Fibroblast of skin of left biceps (primary cell): Measurements from ENCODE around the gene MSANTD2.
"Not testable (repeated sequence)": the region's sequence is repeated elsewhere in the genome, so short reads cannot be mapped to it uniquely, and the experiment has no call there.

ENCODE experiments used
- DNase-seq, 2 experiments: peaks; one replicate each; pipeline ENCODE4 v3.0.0-alpha.2; 2013; ENCODE audit warnings: low read depth in 2 of 2

Gene MSANTD2

GRCh38 chr11:124770959-124771358 lies 29.2 kb downstream of the MSANTD2 start:
- DNase-seq = not testable (repeated sequence)

- DNase-seq = no peak
Measured at GRCh38 chr11:124769806-124770774, 30.1 kb downstream of the MSANTD2 start.

DNA sequence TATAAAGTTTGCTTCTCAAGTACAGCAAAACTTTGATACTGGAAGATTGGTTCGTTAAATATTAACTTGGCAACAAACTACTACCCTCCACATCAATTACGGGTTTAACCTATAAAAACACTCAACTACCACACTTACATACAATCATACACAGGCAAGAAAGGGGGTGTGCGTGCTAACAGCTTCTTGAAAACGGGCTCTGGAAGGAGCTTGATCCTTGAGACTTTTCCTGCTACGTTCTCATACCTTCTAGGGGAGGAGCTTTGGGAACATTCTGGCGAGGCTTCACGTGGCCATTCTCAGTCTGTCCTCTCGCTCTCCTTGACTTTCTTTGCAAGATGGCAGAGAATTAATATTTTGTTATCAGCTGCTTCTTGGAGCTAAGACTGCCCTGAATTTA lies 31.3 kb downstream of the MSANTD2 start:
- DNase-seq = no peak

GRCh38 chr11:124766156-124766555 lies 34.0 kb downstream of the MSANTD2 start:
- no peak for DNase-seq

GRCh38 chr11:124763156-124763947 lies 36.9 kb downstream of the MSANTD2 start:
- DNase-seq = no peak

DNA sequence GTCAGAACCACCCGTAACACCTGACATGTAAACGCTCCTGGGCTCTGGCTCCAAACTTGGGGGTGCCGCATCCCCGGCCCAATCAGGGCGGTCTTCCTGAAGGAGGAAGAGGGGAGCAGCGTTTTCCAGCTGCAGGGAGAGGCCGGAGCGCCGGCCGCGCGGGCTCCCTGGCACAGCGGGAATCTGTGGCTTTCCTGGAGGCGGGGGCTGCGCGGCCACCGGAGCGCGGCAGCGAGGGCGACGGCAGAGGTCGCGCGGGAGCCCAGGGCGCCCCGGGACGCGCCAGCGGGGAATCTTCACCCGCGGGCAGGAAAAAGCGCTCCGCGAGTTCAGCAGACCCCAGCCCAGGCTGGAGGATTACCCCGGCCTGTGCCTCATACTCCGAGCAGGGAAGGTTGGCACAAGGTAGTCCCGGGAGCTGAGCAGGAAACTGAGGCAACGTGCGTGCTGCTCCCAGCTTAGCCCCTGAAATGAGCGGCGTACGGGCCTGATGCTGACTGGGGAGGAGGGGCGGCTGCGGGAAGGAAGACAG lies 37.5 kb downstream of the MSANTD2 start:
- no peak for DNase-seq

- DNase-seq = no peak
Measured at GRCh38 chr11:124762105-124762623, 38.0 kb downstream of the MSANTD2 start, which contains the start of gene ESAM. TSS of gene ESAM (minus strand) at chr11:124762290. CDS start at chr11:124762154, 136 bp downstream.

DNA sequence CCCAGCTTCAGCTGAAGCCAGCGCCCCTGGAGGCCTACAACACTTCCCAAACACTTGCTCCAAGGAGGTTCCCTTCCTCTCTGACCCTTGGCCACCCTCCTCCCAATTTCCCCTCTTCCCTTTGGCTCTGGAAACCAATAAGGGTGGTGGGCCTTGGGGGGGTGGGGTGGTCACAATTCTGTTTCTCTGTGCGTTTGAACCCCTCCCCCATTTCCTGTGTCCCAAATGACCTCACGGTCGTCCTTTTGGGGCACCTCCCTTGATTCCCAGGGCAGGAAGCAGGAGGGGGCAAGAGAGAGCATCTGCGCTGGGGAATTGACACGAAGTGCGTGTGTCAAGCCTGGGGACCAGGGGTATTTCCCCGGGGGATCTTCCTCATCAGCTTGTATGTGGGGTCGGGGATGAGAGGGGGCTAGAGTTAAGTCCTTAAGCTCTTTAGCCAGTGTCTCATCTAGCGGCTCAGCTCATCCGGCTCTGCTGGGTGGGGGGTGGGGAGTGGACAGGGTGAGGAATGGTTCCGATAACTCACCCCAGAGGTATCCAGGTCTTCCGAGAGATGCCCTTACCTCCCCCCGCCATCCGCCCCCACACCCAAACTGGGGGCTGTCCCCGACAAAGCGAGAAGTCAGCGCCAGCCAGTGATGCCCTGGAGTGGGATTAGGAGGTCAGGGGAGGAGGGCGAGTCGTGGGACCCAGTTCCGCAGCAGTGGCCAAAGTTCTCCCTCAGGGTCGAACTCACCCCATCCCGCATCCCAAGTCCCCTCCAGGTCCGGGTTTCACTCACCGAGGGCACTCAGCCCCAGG lies 38.7 kb downstream of the MSANTD2 start:
- no peak for DNase-seq

GRCh38 chr11:124760806-124761205 lies 39.4 kb downstream of the MSANTD2 start:
- DNase-seq = no peak

DNA sequence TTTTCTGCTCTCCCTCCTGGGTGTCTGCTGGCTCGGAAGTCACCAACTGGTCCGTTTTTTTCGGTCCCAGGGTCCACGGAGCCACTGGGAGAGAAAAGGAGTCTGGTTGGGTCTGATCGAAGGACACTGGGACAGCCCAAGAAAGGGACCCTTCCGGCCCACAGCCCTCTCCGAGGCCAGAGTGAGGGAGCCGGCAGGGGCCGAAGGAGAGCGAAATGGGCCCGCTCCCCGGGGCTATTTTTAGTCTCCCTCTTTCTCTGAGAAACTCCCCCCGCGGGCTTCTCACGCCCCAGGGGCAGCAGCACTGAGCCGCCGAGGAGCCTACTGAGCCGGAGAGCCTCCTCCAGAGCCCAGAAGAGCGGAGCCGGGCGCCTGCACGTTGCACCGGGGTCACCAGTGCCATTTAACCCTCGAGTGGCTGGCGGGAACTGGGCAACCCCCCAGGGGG lies 40.0 kb downstream of the MSANTD2 start:
- no peak for DNase-seq

- no peak for DNase-seq
Measured at GRCh38 chr11:124759266-124760204, 40.7 kb downstream of the MSANTD2 start.

DNA sequence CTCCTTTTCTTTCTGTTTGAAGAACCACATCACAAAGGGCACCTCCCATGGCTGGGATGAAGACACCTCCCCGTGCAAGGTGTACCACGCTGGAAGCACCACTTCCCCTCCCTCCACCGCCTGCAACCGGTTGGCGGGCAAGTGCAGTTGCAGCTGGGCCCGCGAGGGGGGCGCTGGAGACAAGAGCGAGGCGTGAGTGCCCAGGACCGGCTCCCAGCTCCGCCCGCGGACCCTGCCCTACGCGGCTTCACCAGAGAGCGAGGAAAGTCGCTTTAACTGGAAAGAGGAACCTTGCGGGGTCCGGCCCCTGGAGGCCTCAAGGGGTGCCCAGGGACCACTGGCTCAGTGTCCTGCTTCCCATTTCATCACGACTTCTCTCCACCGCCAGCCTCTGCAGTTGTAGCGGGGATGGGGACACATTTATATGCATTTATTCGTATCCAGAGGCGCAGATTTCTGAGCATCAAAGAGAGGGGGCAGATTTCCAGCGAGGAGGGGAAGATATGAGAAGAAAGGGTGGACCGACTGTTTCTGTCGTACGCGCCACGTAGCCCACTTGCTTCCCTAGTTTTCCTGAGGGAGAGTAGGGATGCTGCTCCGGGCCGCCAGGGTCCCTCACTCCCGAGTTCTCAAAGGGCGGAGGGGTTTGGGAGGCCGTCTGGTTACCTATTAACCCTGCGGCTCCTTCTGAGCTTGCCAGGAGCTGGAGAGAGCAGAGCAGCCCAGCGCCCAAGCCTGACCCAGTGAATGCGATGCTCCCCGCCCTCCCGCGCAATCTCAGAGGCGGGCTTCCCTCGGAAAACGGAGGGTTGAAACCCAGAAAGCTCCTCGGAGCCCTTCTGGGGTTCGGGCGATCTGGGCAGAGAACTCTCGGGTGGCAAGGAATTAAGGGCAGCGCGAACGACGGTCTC lies 41.6 kb downstream of the MSANTD2 start:
- no peak for DNase-seq

DNA sequence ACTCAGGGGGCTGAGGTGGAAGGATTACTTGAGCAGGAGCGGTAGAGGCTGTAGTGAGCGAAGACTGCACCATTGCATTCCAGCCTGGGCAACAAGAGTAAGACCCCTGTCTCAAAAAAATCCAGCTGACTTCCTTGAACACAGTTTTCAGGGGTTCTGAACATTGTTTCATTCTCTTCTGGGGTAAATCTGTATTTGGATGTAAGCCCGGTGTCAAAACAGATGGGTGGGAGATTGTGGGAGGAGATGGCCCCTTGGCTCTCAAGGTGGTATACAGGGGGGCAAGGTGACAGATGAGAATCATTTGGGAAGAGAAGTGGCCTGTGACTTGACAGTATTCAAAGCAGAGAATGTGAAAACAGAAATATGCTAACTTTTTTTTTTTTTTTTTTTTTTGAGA lies 42.9 kb downstream of the MSANTD2 start:
- no peak for DNase-seq

GRCh38 chr11:124756753-124757227 lies 43.4 kb downstream of the MSANTD2 start:
- DNase-seq = no peak

- DNase-seq = no peak
Measured at GRCh38 chr11:124756033-124756752, 44.0 kb downstream of the MSANTD2 start.

DNA sequence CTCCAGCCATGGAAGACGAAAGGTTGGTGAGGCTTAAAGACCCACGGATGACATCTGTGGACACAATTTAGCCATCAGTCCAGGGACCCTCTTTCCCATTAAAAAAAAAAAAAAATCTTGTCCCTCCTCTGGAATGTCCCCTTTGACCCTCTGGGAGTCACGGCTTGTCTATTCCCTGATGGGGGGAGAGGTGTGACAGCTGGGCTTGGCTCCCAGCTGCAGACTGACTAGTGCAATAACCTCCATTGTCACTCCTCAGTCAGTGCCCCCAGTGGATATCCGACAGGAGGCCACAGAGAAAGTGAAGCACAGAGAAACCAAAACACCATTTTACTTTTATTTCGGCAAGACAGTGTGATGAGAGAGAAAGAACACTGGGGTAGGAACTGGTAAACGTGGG lies 45.5 kb downstream of the MSANTD2 start:
- DNase-seq = no peak

GRCh38 chr11:124754309-124754708 lies 45.9 kb downstream of the MSANTD2 start:
- DNase-seq = no peak

DNA sequence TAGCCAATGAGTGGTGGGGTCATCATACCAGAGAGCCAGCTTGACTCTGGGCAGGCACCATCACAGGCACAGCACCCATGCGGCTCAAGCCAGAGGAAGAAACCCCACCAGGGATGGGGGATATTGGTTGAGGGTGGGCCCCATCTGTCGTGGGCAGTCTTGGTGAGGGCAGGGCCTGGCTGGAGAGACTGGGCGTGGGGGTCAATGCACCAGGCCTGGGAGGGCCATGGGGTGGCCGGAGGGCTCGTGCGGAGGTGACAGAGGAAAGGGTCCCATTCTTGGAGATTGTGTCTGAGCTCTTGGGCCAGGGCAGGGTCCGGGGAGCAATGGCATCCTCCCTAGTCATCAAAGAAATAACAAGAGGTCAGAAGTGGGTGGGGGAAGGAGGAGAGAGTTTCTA lies 46.6 kb downstream of the MSANTD2 start:
- no peak for DNase-seq
